NOMO-1 (cell line): Measurements from ENCODE around the gene ZCWPW2.

Experiments used
- DNase-seq, 2 experiments: peaks; one replicate each; lab custom pipeline; 2025; ENCODE audit not compliant: unreplicated experiment in 2 of 2; lab: John Stamatoyannopoulos, UW

ZCWPW2 gene

GRCh38 chr3:28348629-28349468, at the start of gene ZCWPW2, which contains the start of gene AZI2:
ZCWPW2 (plus strand) TSS chr3:28348721; CDS start chr3:28413069, 64,348 bp downstream.
AZI2 (minus strand) TSS chr3:28348824; CDS start chr3:28340617, 8,207 bp downstream.
- peak; percentile 94 to 96 for DNase-seq

GRCh38 chr3:28299705-28300104, 48.8 kb upstream of the ZCWPW2 start:
- no peak for DNase-seq

- no peak for DNase-seq
Measured at GRCh38 chr3:28300345-28300962, 48.1 kb upstream of the ZCWPW2 start.

DNA sequence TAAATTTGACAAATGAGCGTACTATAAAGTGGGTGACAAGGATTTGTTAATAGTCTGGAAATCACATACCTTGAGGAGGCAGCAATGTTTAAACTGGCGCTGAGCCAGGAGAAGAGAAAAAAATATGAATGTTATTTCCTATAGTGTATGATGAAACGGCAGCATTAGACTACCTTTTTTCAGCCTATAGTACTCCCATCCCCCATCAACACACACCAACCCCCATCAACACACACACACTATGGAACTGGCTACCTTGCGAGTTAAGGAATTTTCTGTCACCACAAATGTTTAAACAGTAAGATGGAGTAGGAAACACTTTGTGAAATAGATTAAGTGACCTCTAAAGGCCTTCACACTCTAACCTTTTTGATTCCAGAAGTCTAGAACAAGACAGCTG, 46.8 kb upstream of the ZCWPW2 start:
- no peak for DNase-seq

GRCh38 chr3:28308196-28308595, 40.3 kb upstream of the ZCWPW2 start:
- DNase-seq: peak; percentile 22 to 82

GRCh38 chr3:28315711-28316110, 32.8 kb upstream of the ZCWPW2 start:
- no peak for DNase-seq

DNA sequence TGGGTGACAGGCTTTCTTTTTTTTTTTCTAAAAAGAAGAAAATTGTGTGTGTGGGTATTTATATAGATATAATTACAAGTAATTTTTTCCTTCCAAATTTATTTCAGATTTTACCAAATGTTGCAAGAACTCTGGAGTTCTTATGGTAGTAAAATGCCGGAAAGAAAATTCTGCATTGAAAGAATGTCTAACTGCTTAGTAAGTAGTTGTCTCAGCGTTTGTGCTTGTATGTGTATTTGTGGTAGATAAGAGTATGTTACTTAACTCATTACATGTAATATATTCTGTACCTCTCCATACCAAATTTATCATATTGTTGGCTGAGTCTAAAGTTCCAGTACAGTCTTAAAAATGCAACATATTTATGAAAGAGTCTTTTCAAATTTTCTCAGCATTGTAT, 32.3 kb upstream of the ZCWPW2 start:
- DNase-seq: no peak

DNA sequence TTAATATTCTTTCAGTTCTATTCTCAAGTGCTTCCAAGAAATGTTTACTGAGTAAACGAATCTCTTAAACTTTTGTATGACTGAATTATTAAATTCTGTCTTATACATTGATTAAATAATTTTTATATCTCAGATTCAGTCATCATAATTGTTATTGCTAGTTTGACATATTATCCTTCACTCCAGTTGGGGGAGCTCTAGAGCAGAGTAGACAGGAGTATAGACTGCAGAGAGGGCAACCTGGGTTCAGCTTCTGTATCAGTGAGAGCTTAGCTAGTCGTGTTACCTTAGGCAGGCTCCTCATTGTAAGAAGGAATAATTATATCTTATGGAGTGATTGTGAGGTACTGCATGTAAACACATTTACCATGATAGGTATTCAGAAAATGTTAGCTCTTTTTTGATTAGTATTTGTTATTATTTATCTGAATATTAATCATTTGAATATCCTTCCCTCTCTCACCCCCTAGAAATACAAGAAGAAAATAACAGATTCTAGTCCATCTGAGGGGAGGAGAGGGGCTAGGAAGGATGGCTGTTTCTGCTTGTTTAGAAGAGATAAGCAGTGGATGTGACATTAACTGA, 31.0 kb upstream of the ZCWPW2 start:
- peak; percentile 18 to 34 for DNase-seq

DNA sequence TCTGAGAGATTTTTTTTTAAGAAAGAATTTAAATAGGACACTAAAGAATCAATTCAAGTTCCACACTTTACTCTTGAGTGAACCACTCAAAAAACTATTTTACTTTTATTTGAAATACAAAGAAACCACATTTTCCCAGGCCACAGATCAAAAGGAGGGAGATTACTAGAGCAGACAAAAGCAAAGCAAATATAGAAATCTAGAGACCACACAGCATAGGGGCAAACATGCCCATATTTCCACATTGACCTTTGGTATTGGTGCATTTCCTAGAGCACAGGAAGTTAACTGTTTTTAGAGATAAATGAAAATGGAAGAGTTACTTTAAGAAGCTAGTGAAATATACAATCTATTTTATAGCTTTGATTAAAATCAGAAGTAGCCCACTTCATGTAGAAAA, 27.5 kb upstream of the ZCWPW2 start:
- DNase-seq: no peak

DNA sequence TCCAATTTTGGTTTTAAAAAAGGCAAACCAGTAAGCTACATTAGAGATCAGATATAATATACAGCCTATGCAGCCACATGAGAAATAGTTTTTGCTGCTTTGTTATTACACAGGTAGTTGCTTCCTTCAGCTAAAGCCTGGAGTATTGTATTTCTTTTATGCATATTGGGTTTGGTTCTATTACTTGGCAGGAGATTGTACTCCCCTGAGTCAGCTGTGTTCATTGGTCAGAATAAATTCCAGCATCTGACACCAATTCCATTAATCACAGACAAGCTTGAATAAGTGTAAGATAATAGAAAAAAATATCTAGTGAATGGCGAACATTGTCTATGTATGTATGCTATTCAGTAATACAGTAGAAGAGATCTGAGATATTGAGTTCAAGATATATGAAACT, 26.1 kb upstream of the ZCWPW2 start:
- DNase-seq: no peak

- DNase-seq: peak; percentile 32 to 83
Measured at GRCh38 chr3:28326458-28326926, 22.0 kb upstream of the ZCWPW2 start.

DNA sequence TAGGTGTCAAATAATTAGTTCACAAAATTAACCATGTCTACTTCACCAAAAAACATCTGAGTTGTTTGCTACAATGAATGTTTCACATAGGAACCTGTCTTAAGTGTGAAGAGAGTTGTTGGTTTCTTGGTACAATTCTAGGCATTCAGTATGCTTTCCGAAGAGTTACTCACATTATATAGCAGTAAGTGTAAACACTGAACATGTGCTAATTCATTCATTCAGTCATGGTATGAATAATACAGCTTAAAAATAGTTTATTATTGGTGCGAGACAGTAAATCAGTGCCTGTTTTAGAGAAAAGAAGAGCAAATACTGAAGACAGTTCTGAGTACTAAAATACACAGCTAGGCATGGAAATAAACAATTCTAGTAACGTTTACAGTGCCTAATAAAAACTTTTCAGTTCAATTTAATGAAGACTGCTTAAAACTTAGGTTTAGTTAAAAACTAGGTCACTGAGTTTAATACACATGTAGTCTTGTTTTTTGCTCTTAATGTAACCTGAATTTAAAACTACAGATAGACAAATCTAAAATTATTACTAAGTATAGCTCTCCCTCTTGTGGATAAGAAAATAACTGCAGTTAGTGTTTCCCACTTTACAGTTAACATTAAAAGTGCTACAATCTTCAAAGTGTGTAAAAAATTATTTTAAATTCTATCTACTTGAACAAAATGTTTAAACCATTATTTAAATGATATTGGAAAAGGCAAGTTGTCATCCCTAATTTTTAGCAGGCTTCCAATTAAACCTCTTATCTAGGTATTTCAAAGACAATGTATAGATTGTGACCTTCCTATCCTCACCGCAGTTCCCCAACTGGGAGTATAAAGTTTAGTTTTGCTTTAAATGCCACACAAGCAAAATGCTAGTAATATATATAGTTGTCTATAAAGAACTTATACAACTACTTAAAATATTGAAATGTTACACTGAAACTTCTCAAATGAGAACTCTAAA, 20.1 kb upstream of the ZCWPW2 start:
- DNase-seq: peak in 1 of 2 experiments; percentile 56

DNA sequence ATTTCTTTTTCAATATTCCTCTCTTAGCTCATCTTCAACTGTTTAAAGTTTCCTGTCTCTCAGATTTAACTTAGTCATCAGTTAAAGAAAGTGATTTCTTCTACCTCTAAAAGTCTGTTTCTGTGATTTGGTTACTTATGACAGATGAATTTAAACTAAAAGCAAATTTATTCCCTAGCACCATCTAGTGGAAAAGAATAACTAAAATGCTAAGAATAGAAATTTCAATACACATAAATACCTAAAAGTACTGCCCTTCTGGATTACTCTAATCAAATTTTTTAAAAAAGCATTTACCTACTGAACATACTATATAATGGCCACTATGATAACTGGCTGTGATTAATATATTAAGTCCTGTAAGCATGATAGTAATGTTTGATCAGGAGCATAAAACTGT, 14.0 kb upstream of the ZCWPW2 start:
- no peak for DNase-seq

DNA sequence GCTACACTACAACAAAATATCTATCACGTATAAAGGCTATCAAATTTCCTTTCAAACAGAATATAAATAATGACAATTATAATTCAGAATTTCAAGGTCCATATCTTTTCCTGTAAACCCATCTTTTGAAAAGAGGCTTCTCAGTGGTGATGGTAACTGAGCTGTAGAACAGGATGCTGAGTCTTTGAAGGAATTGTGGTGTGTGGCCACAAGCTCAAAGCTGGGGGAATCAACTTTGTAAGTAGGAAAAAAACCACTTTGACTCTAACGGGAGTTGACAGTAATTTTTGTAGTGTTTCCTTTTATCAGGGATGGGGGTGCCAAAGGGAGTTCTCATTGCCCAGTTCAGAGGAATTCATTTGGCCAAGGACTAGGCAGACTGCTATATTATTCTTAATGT, 13.3 kb upstream of the ZCWPW2 start:
- DNase-seq: no peak

DNA sequence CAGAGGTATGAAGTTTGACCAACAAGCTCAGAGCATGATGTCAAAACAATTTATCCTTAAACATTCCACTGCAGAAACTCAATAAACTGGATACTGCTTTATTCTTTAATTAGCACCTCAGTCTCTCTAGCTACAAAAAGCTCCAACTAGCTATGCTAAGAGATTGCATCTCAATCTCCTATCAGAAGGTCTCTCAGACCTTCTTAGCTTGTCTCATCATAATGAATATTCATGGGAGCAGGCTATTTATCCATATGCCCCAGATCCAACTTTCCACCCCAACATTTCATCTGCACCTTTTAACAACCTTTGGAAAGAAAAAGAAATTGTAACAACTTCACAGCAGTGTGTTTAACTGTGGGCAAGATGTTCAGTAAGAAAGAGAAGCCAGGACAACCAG, 11.3 kb upstream of the ZCWPW2 start:
- no peak for DNase-seq

DNA sequence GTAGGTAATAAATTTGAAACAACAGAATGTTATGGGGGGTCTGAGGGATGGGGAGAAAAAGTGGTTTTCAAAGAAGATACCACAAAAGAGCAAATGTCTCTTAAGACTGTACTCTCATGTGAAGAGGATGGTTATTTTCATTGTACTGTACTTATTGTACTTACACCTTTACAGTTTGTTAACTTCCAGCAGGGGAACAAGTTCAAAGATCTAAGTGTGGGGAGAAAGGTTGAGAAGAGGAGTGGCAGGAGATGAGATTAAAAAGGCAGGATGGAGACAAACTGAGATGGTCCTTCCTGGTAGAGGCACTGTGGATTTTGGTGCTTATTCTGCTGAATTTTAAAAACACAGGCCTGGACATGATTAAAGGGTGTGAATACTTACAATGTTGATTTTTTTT, 5.4 kb upstream of the ZCWPW2 start:
- DNase-seq: no peak

- DNase-seq: no peak
Measured at GRCh38 chr3:28345690-28346089, 2.8 kb upstream of the ZCWPW2 start.

- peak; percentile 71 to 92 for DNase-seq
Measured at GRCh38 chr3:28347374-28348264, 902 bp upstream of the ZCWPW2 start.

GRCh38 chr3:28348265-28348628, 274 bp upstream of the ZCWPW2 start:
- DNase-seq: peak in 1 of 2 experiments; percentile 91
